GM13976 (cell line): ENCODE measurements around the gene IGSF5.

Source experiments
- DNase-seq: peaks from one replicate; pipeline ENCODE4 v3.0.0; 2012; ENCODE audit warnings: low spot score
- CTCF ChIP-seq: IDR thresholded peaks from 2 replicates; pipeline ENCODE4 v1.5.1; 2012; ENCODE audit warnings: borderline replicate concordance, mild to moderate bottlenecking; ENCODE audit not compliant: insufficient read depth; ENCODE audit errors: extremely low read depth, missing control alignments, control extremely low read depth
- in situ Hi-C: fragments of 300-500 bp; cut with MboI; formaldehyde crosslinking; loops from one replicate; pipeline ENCODE4 v1.12.0; 2022; ENCODE audit warnings: low sequenced_read_pairs, mixed read lengths, inconsistent platforms; ENCODE audit not compliant: unreplicated experiment

Gene IGSF5

DNA sequence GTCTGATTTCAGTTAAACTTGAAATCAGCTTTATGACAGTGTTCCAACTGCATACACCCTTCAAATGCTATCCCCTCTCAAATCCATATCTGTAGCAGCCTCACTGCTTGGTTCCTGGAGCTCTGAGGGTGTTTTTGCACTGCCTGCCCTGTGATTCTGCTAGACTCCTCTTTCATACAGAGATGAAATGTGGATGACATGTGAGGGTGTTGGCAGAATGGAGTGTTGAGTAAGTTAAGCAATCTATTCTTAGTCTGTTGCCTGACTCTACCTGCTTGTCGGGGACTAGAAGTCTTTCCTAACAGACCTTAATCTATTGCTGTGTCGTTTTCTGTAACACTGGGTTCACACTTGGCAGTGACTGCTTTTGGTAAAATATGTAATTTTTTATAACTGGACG, 9.8 kb downstream of the IGSF5 start:
- no peak for DNase-seq
- in situ Hi-C loops: no loop called here
- TF ChIP-seq CTCF: no peak

GRCh38 chr21:39756285-39756684, 11.3 kb downstream of the IGSF5 start:
- in situ Hi-C loops: no loop called here
- no peak for TF ChIP-seq CTCF
- DNase-seq: no peak

GRCh38 chr21:39763272-39763970, 18.4 kb downstream of the IGSF5 start:
- DNase-seq: no peak
- in situ Hi-C loops: no loop called here
- no peak for TF ChIP-seq CTCF

DNA sequence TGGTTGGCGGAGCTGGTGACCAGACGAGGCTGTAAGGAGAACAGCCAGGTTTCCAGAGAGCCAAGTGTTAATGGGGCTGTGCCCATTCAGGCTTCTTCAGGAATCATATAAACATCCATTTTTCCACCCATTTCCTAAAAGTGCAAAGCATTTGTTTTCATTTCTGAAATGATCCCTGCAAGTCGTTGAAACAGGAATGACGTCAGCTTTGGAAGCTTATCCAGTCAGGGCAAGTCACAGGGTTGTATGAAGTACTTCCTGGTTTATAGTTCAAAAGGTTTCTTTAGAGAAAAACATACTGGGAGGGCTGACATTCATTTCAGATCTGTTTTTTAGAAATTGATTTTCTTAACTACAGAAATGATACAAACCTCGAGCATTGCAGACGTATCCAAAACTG, 29.2 kb downstream of the IGSF5 start:
- in situ Hi-C loops: no loop called here
- DNase-seq: no peak
- TF ChIP-seq CTCF: no peak

DNA sequence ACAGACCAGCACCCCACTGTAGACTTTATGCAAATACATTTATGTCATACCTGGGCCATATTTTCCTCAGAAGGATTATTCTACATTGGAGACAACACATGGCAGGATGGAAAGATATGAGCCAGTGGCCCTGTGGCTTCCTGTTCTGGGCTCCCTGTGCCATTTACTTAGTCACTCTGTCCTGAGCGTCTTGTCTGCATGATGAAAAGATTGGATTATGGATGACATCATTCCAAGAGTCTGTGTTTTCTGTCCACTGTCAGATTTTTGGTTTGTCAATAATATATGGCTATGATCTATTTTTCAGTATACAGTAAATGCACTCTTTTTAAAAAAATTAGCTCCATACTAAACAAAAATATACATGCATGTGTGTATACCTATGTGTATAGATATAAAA, 30.8 kb downstream of the IGSF5 start:
- no peak for TF ChIP-seq CTCF
- no peak for DNase-seq
- in situ Hi-C loops: no loop called here

GRCh38 chr21:39776589-39776988, 31.6 kb downstream of the IGSF5 start:
- in situ Hi-C loops: no loop called here
- no peak for DNase-seq
- no peak for TF ChIP-seq CTCF
